ENCODE results near the gene NFASC. TPM values are rescaled to one million over a fixed set of nuclear protein-coding genes. Genes with fewer than 3 reads are reported as not detected.

Gene NFASC
- total RNA-seq, 2 experiments from 2014 or later: not detected

DNA sequence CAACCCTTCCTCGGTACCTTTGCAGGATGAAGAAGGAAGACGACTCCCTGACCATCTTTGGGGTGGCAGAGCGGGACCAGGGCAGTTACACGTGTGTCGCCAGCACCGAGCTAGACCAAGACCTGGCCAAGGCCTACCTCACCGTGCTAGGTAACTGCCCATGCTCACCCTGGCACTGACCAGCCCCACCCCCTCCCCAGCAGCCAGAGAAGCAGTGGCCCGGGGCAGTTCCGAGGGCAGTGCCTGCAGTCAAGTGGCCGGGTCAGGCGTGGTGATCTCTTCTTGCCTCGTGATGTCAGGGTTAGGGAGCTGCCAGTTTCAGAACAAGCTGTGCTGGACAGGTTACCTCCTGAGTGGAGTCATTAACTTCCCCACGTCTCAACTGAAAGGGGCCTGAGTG lies 106.0 kb downstream of the NFASC start:
- TF ChIP-seq, protein P1, sequence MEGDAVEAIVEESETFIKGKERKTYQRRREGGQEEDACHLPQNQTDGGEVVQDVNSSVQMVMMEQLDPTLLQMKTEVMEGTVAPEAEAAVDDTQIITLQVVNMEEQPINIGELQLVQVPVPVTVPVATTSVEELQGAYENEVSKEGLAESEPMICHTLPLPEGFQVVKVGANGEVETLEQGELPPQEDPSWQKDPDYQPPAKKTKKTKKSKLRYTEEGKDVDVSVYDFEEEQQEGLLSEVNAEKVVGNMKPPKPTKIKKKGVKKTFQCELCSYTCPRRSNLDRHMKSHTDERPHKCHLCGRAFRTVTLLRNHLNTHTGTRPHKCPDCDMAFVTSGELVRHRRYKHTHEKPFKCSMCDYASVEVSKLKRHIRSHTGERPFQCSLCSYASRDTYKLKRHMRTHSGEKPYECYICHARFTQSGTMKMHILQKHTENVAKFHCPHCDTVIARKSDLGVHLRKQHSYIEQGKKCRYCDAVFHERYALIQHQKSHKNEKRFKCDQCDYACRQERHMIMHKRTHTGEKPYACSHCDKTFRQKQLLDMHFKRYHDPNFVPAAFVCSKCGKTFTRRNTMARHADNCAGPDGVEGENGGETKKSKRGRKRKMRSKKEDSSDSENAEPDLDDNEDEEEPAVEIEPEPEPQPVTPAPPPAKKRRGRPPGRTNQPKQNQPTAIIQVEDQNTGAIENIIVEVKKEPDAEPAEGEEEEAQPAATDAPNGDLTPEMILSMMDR (conservative IDR thresholded peaks at IDR 0.05; ENCODE audit: low read length): no peak
- TF ChIP-seq EZH2phosphoT487 (IDR thresholded peaks at IDR 0.05; ENCODE audit: borderline replicate concordance, low read depth, low read length): no peak
- H3K4me3 ChIP-seq (ENCODE audit: low read depth, low read length, poor library complexity, severe bottlenecking): no peak overlapping the region
- ChIA-PET POLR2A (interaction anchor here (1.1 kb wide), 1 partner anchor 113 kb away, joined by 3 read pairs; no protein-coding TSS in a partner anchor), CTCF (ENCODE audit: unreplicated experiment) (interaction anchor here (1.3 kb wide), 1 partner anchor 85 kb away, joined by 3 read pairs; no protein-coding TSS in a partner anchor)
- H3K9me3 ChIP-seq (ENCODE audit: low read length): no peaks in the 10 kb centered on the region
- H3K4me2 ChIP-seq (ENCODE audit: low read length): no peak overlapping the region
- no peaks in the 10 kb centered on the region for H4K20me1 ChIP-seq (ENCODE audit: insufficient read depth, low read length)
- DNase-seq (ENCODE audit: low spot score): no peak
- BruUV-seq (replicated peaks): no TSS peak
- H3K4me1 ChIP-seq (ENCODE audit: insufficient read depth, low read length, poor library complexity, severe bottlenecking): no peaks in the 10 kb centered on the region
- no peaks in the 10 kb centered on the region for H3K79me2 ChIP-seq (ENCODE audit: insufficient read depth, low read depth, low read length)
- H3K36me3 ChIP-seq (ENCODE audit: insufficient read depth, low read length): no peaks in the 10 kb centered on the region
- no peak overlapping the region for H3K27ac ChIP-seq (ENCODE audit: low read depth, low read length, poor library complexity, severe bottlenecking)
- intact Hi-C loops (cut with micrococcal nuclease; ENCODE audit: unreplicated experiment): loop anchor here (5.0 kb wide), 1 partner anchor 149 kb away; no protein-coding TSS in a partner anchor
- no peaks in the 10 kb centered on the region for H3K9me2 ChIP-seq (ENCODE audit: insufficient read depth, low read length)
- no peak overlapping the region for H2AFZ ChIP-seq (ENCODE audit: low read length)

DNA sequence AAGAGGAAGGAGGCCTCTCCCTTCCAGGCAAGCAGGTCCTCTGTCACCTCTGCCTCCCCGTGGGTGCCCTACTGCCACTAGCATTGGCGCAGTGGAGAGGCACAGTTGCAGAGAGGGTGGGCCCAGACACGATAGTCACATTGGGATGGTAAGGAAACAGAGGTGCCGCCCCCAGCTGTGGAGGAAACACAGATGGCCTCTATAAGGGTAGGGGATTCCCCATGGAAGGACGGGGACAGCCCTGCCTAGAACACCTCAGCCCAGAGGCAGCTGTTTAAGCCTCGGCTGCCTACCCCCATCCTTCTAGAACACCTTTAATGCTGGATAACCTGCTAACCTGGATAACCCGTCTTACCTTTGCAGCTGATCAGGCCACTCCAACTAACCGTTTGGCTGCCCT lies 106.7 kb downstream of the NFASC start:
- no peaks in the 10 kb centered on the region for H3K4me1 ChIP-seq (ENCODE audit: insufficient read depth, low read length, poor library complexity, severe bottlenecking)
- no peaks in the 10 kb centered on the region for H3K9me2 ChIP-seq (ENCODE audit: insufficient read depth, low read length)
- H3K79me2 ChIP-seq (ENCODE audit: insufficient read depth, low read depth, low read length): no peaks in the 10 kb centered on the region
- TF ChIP-seq, protein P1 (conservative IDR thresholded peaks at IDR 0.05; ENCODE audit: low read length): no peak
- no peak for TF ChIP-seq EZH2phosphoT487 (IDR thresholded peaks at IDR 0.05; ENCODE audit: borderline replicate concordance, low read depth, low read length)
- H3K36me3 ChIP-seq (ENCODE audit: insufficient read depth, low read length): no peaks in the 10 kb centered on the region
- intact Hi-C loops (cut with micrococcal nuclease; ENCODE audit: unreplicated experiment): loop anchor here (5.0 kb wide), 1 partner anchor 150 kb away; no protein-coding TSS in a partner anchor
- H3K4me3 ChIP-seq (ENCODE audit: low read depth, low read length, poor library complexity, severe bottlenecking): no peak overlapping the region
- ChIA-PET POLR2A (interaction anchor here (1.1 kb wide), 1 partner anchor 113 kb away, joined by 3 read pairs; no protein-coding TSS in a partner anchor), CTCF (ENCODE audit: unreplicated experiment) (interaction anchor here (1.3 kb wide), 1 partner anchor 84 kb away, joined by 3 read pairs; no protein-coding TSS in a partner anchor)
- H2AFZ ChIP-seq (ENCODE audit: low read length): no peak overlapping the region
- H3K9me3 ChIP-seq (ENCODE audit: low read length): no peaks in the 10 kb centered on the region
- no TSS peak for BruUV-seq (replicated peaks)
- no peak for DNase-seq (ENCODE audit: low spot score)
- H3K4me2 ChIP-seq (ENCODE audit: low read length): no peak overlapping the region
- no peaks in the 10 kb centered on the region for H4K20me1 ChIP-seq (ENCODE audit: insufficient read depth, low read length)
- no peak overlapping the region for H3K27ac ChIP-seq (ENCODE audit: low read depth, low read length, poor library complexity, severe bottlenecking)

- H4K20me1 ChIP-seq (ENCODE audit: insufficient read depth, low read length): no peaks in the 10 kb centered on the region
- no peaks in the 10 kb centered on the region for H3K4me1 ChIP-seq (ENCODE audit: insufficient read depth, low read length, poor library complexity, severe bottlenecking)
- BruUV-seq (replicated peaks): no TSS peak
- CTCF ChIA-PET (ENCODE audit: unreplicated experiment): no interaction called here
- POLR2A ChIA-PET: no interaction called here
- H3K27ac ChIP-seq (ENCODE audit: low read depth, low read length, poor library complexity, severe bottlenecking): no peak overlapping the region
- no peaks in the 10 kb centered on the region for H3K9me2 ChIP-seq (ENCODE audit: insufficient read depth, low read length)
- intact Hi-C loops (cut with micrococcal nuclease; ENCODE audit: unreplicated experiment): loop anchor here (5.0 kb wide), 1 partner anchor 151 kb away; no protein-coding TSS in a partner anchor
- H3K79me2 ChIP-seq (ENCODE audit: insufficient read depth, low read depth, low read length): no peaks in the 10 kb centered on the region
- H3K36me3 ChIP-seq (ENCODE audit: insufficient read depth, low read length): no peaks in the 10 kb centered on the region
- no peak for DNase-seq (ENCODE audit: low spot score)
- no peaks in the 10 kb centered on the region for H3K9me3 ChIP-seq (ENCODE audit: low read length)
- H3K4me3 ChIP-seq (ENCODE audit: low read depth, low read length, poor library complexity, severe bottlenecking): no peak overlapping the region
- TF ChIP-seq, protein P1 (conservative IDR thresholded peaks at IDR 0.05; ENCODE audit: low read length): no peak
- TF ChIP-seq EZH2phosphoT487 (IDR thresholded peaks at IDR 0.05; ENCODE audit: borderline replicate concordance, low read depth, low read length): no peak
- H2AFZ ChIP-seq (ENCODE audit: low read length): no peak overlapping the region
- no peak overlapping the region for H3K4me2 ChIP-seq (ENCODE audit: low read length)
Observed at GRCh38 chr1:204978782-204979181, 108.1 kb downstream of the NFASC start.
